Measurements from ENCODE around the gene MYOD1.

Gene MYOD1

DNA sequence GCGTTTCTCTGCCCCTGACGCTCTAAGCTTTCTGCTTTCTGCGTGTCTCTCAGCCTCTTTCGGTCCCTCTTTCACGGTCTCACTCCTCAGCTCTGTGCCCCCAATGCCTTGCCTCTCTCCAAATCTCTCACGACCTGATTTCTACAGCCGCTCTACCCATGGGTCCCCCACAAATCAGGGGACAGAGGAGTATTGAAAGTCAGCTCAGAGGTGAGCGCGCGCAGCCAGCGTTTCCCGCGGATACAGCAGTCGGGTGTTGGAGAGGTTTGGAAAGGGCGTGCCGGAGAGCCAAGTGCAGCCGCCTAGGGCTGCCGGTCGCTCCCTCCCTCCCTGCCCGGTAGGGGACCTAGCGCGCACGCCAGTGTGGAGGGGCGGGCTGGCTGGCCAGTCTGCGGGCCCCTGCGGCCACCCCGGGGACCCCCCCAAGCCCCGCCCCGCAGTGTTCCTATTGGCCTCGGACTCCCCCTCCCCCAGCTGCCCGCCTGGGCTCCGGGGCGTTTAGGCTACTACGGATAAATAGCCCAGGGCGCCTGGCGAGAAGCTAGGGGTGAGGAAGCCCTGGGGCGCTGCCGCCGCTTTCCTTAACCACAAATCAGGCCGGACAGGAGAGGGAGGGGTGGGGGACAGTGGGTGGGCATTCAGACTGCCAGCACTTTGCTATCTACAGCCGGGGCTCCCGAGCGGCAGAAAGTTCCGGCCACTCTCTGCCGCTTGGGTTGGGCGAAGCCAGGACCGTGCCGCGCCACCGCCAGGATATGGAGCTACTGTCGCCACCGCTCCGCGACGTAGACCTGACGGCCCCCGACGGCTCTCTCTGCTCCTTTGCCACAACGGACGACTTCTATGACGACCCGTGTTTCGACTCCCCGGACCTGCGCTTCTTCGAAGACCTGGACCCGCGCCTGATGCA is at the start of gene MYOD1:
MYOD1 (plus strand) TSS at position 544 of the 910 bp plus-strand sequence; CDS start at position 756, 212 bp downstream.
- no peak for DNase-seq (ENCODE audit: low spot score)

DNA sequence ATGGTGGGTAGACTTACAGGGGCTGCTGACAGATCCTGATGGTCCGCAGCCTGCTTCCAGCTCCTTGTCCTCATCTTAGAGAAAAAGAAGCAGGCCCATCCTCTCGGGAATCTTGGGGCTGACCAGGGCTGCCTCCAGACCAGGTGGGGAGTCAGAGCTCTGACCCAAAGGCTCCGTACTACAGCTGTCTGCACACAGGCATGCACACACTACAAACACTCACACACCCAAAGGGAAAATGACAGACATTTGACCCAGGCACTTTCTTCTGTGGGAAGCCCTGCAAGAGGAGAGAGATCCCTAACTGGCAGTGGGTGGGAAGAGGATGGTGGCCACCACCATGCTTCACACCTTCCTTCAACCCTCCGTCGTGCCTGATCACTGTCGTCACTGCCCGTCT is 46.9 kb upstream of the MYOD1 start:
- no peak for DNase-seq (ENCODE audit: low spot score)

DNA sequence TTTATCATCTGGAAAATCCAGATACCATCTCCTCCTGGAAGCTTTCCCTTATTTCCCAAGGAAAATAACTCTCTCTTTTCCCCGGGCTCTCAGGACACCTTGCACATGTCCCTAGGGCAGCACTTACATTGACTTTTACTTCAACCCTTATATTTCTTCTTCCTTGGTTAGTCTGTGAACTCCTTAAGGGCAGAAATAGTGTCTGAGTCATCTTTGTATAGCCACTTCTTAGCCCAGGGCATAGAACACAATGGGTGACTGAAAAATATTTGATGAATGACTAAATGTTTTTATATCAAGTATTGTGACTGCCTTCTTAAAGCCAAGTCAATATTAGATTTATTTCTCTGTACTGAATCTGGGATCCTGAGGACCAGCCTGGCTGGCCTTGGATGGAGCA is 45.4 kb upstream of the MYOD1 start:
- DNase-seq (ENCODE audit: low spot score): no peak

DNA sequence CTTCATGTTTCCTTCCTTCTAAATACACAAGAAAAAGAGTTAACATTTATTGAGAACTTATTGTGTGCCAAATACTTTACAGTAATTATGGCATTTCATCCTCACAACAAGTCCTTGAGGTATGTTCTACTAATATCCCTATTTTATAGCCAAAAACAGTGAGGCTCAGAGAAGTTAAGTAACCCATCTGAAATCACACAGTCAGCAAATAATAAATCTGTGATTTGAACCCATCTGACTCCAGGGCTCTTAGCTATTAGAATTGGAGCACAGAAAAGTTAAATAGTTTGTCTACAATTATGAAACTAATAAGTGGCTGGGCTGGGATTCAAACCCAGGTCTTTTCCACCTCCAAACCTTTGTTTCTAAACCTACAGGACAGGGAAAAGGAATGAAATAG is 36.5 kb upstream of the MYOD1 start:
- no peak for DNase-seq (ENCODE audit: low spot score)

DNA sequence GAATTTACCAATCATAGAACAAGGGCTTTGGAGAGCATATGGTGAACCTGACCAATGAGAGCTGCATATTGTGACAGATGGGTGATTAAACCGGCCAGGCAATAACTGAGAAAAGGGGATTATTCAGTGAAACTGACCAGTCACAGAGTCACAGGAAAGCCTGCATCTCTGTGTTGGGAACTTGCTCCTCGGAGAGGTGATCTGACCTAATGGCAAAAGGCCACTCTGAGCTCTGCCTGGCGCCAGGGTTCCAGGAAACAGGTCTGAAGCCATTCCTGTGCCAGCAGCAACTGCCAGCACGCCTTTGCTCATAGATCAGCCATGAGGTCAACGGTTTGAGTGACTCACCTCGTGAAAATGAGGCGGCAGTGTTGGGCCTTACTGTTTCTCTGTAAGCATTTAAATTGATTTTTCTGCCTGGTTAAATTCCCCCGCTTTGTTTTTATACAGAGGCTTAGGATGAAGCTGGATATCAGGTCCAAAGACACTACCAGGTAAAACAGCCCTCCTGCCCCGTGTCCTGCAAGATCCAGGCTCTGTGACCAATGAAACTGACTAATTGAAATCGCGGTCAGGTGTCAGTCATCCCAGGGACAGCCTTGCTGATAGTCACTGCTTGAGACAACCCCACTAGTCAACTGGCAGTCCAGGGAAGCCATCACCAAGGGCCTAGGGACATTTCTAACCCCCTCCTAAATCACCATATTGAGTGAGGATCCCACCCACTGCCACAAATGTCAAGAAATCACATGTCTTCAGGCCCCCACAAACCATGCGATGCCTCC is 35.8 kb upstream of the MYOD1 start:
- DNase-seq (ENCODE audit: low spot score): no peak

DNA sequence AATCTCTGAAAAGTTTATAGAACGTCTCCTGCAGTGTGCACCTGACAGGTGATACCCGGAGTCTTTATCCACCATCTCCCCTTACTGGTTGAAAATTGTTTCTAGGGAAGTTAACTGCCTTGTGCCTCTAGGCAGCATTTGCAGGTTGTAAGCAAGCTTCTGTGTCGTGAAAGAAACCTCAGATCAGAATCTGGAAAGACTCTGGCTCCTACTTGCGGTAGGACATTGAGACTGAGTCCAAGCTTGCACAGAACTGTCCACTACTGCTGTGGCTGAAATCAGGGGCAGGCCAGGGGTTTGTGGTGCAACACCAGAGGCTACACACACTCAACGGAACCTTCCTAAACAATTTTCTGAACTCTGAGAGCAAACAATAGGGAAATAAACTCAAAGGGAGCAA is 34.8 kb upstream of the MYOD1 start:
- no peak for DNase-seq (ENCODE audit: low spot score)

DNA sequence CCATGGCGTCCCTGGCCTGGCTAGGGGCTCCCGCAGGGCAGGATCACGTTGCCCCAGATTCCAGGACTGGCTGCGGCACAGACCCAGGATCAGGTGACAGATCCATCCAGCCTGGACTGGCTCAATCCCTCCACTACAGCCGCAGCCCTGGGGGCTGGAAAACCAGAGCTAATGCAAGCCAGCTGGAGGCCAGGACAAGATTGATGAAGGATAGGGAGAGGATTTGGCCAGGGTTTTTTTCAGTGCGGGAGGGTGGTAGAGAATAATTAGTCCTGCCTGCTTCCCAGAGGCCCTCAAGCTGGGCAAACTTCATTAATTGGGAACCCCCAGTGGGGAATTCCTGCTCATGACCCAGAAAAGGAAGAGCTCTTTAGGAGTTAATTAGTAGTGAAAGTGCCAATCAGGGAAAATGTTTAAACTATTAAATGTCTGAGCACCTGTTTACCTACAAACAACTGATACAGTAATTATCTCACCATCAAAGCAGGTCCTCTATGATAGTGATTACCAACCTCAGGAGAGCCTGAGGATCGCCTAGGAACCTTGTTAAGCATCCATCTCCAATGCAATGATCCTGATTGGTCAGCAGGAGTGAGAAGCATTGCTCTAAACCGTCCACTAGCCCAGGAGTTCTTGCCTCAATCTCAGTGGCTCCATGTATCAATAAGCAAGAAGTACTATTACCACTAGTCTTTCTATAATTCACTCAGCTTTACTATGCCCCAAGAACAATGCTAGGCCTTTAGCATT is 33.0 kb upstream of the MYOD1 start:
- DNase-seq (ENCODE audit: low spot score): no peak

DNA sequence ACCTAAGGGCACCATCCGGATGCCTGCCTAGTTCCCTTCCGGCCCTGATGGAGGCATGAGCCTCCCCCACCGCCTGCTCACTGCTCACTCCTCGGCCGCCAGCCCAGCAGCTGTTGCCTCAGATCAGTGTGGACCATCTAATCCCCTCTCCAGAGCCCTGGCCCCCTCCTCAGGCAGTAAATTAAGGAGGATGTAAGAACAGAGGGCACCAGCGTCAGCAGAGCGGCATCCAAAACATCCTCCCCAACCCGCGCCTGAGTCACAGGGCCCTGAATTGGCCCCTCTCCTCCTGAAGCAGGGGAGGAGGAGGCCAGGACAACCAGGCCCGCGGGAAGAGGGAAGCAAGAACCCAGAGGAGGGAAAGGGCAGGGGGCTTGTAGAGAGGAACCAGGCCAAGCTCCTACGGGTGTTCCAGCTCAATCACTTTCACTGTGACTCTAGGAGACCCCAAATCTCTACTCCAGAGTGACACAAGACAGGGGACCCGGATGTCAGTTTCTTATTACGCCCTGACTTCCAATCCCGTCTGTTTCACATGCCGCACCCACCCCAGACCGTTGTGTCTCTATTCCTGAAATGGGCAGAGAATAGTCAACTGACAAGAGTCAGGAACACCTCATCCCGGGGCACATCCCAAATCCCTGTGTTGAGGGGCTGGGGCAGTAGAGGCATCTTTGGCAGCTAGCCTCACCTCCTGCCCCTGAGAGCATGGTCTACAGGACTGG is 31.3 kb upstream of the MYOD1 start:
- DNase-seq (ENCODE audit: low spot score): no peak

DNA sequence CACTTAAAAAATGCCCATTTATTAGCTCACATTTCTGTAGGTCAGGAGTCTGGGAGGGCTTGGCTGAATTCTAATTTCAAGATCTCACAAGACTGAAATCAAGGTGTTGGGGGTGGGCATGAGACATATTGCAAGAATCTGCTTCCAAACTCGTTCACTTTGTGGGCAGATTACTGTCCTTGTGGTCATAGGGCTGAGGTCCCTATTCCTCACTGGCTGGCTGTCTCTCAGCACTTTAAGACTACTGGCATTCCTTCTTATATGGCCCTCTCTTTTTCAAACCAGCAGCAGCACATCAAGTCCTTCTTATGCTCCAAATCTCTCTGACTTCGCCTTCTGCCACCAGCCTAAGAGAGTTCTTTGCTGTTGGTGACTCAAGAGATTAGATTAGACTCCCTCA is 27.8 kb upstream of the MYOD1 start:
- DNase-seq (ENCODE audit: low spot score): no peak

DNA sequence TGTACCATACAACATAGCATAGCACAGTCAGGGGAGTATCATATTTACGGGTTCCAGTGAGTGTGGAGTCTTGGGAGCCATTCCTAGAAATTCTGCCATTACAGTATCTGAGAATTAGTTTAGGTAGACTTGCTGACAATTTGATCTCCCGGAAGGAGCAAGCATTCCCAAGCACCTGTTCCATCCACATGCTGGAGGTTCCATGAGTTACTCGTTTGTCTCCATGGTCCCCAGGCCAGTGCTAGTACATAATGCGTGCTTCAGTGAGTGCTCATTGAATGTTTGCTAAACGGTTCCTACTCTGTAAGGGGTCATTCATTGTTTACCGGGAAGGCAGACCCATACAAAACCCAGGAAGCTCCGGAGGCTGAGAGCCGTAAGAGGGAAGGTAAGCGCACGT is 27.4 kb upstream of the MYOD1 start:
- no peak for DNase-seq (ENCODE audit: low spot score)

DNA sequence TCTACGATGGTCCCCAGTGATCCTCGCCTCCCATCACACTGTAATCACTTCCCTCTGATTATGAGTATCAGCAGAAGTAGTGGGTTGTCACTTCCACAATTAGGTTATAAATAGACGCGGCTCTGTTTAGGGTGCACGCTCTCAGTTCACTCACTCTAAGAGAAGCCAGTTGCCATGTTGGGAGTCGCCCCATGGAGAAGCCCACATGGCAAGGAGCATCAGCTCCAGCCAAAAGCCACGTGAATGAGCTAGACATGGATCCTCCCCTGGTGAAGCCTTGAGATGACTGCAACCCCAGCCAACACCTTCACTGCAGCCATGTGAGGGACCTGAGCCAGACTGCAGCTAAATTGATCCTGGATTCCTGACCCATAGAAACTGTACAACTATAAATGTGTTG is 26.4 kb upstream of the MYOD1 start:
- no peak for DNase-seq (ENCODE audit: low spot score)

DNA sequence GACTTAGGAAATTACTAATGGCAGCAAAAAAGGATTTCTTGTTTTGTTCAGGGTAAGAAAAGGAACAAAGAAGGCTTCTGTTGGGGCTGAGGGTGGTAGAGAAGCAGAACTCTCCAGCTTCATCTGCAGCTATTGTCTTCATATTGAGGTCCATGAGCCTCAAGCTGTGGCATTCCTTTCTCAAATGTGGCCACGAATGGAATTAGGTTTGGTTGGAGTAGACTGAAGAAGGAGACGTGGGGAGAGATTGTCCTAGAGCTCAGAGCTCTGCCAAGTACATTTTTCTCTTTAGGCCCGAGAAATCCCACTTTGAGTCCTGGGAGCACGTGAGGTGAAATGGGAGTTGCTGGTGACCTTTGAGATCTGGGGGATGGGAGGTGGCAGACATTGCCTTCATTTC is 25.8 kb upstream of the MYOD1 start:
- DNase-seq (ENCODE audit: low spot score): no peak

DNA sequence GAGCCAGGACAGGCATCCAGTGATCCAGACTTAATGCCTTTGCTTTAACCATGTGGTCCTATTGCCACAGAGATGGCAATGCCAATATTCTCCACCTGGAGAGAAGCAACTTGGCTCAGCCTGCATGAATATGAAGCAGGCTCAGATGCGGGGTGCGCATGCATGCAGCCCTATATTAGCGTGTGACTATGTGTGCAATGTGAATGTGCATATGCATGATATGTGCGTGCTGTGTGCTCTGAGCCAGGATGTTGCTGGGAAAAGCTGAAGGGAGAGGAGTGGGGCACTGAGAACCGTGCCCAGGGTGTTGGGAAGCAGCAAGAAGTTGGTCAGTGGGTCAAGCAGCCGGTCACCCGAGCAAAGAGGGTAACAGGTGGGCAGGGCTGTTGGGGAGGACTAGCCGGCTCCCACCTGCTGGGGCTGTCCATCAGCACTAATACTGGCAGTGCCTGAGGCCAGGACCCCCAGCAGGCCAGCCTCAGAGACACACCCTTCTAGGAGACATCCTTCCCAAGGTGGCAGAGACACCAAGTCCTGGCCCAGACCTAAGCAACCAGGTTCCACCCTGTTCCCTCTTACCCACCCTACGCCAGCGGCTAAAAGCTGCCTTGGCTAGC is 24.8 kb upstream of the MYOD1 start:
- no peak for DNase-seq (ENCODE audit: low spot score)

DNA sequence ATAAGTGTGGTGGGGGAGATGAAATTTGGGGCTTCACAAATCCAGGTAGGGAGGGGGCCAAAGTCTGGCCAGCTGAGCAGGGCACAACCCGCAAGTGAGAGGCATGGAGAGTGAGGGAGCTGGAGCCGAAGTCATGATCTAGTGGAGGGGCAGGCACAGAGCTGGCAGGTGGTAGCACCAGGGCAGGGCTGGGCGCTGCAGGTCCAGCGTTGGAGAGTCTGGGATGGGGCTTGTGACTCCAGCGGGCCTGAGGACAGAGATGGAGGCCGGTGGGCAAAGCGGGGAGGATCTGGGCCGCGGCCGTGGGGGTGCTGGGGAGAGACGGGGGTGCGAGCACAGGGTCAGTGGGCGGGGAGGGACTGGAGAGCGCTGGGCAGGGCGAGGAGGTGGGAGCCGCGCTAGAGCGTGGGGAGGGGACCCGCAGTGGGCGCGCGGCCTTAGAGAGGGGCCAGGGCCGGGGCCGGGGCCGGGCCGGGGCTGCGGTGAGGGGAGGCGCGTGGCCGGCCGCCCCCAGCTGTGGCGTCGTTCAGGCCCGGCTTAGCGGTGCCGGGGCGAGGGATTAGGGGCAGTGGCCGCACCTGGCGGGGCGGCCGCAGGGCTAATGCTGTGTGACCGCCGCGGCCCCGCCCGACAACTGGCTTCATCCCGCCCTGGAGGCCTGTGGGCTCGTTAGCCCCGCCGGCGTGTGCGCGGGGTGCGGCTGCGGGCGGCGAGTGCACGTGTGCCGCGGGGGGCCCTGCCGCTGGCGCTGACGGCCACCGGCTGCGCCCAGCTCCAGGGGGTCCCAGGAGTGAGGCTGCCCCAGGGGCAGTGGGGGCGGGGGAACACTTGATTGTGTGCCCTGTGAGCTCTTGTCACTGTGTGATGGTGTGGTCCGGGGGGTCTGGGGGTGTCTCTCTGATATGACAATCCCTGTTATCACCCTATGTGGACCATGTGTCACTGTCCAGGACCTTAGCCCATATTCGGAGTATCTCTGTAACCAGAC is 23.6 kb upstream of the MYOD1 start:
- no peak for DNase-seq (ENCODE audit: low spot score)

DNA sequence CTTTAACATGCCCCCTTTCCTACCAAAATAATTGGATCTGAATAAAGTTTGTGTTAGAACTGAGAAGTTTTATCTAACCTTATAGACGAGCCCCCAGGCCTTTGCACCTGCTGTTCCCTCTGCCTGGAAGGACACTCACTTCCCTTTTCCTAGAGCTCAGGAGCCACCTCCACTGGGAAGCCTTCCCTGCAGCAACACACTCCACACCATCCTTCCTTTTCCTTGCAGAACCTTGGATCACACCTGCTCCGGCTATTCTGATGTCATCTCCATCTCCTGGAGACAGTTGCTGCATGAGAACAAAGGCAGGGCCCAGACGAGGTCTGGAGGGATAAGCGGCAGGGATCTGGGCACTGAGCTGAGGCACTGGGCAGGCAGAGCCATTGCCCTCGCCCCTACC is 22.6 kb upstream of the MYOD1 start:
- DNase-seq (ENCODE audit: low spot score): no peak

DNA sequence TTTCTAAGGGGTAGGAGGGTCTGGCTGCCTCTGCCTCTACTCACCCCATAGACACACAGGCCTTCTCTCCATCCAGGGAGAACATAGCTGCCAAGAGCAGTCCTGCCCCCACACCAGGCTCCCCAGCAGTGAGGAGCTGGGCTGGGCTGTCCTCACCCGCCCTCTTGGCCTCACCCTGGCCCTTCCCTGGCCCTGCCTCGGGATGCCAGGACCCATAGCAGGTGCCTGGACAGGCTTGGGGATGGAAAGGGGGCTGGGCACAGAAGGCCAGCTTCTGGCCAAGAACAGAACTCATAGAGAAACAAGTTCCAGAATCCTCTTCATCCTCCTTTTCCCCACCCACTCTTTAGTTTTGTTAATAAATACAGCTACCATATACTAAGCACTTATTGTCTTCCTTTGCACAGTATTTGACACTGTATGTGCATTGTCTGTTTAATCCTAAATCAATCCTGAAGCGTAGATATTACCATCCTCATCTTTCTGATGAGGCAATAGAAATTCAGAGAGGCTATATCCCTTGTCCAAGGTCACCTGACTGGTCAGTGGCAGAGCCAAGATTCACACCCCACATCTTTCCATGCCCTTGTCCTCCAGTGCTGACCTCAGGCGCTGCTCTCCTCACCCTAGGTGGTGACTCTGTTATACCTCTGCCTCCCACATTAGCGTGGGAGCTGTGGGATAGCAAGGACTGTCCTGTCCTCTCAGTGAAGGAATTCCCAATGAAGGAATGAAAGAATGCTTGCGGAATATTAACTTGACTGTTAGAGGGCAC is 22.0 kb upstream of the MYOD1 start:
- DNase-seq (ENCODE audit: low spot score): no peak

DNA sequence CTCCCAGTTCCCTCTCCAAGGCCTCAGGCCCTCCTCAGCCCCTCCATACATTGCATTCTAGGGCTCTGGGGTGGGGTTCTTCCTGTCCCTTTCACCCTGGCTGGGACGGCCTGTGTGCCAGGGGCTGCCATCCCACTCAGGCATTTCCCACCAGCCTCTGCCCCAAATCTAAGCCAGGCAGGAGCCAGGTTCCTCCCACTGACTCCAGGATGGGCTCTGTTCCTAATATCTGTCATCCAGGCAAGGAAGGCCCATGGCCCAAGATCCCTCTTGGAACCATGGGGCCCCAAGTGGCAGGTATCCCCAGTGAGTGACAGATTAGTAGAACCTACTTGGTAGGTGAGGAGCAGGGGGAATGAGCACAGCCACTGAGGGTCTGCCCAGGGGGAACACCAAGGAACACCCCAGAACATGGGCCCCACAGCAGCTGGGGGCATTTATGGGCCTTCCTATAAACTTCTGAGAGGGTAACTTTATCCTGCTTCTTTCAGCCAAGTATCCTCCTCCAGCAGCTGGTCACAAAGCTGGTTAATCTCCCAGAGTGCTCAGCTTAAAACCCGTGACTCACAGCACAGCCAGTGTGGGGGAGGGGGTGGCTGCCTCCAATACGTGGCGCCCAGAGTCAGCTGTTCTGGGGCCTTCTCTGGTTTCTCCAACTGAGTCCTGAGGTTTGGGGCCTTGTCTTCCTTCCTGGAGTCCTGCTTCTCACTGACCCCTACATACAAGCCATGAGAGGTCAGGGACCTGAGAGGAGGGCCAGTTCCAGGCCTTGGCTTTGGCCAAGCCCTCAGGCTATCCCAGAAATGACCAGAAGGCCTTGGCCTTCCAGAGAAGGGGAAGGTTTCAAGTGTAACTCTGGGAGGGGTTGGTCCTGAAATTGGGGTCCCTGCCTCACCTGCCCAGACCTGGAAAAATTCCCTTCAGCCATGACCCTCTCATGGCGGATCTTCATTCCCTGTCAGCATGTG is 19.9 kb upstream of the MYOD1 start:
- DNase-seq (ENCODE audit: low spot score): no peak

DNA sequence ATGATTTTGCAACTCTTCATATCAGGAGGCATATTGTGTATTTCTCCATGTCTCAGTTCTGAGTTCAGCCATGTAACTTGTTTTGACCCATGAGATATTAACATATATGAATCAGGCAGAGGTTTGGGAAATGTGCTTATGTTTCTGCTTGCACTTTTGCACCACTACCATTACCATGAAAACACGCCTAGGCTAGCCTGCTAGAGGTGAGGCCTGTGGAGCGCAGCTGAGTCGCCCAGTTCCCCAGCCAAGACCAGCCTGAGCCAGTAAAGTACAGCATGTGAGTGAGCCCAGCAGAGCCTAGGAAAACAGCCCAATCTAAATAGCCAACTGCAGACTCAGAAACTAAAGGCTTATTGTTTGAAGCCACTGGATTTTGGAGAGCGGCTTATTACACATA is 18.4 kb upstream of the MYOD1 start:
- no peak for DNase-seq (ENCODE audit: low spot score)
